ENCODE measurements around the gene AFG1L. TPM values are rescaled to one million over a fixed set of nuclear protein-coding genes. Genes with fewer than 3 reads are reported as not detected.

Gene AFG1L
- total and polyA plus RNA-seq, 3 experiments from 2014 or later: 4.4 to 5.3 (median 4.4) TPM

- no peaks in the 10 kb centered on the region for H3K4me1 Mint-ChIP-seq
- H3K4me1 ChIP-seq (ENCODE audit: insufficient read depth, low read length): no peaks in the 10 kb centered on the region
- H3K9me3 Mint-ChIP-seq: peaks cover 0 to 3% (median under 1%) of the 10 kb centered on the region in 5 donors
- H3K4me3 Mint-ChIP-seq: no peak overlapping the region
- peaks cover 19 to 32% (median 20%) of the 10 kb centered on the region in 3 donors for H3K36me3 Mint-ChIP-seq
- H3K27ac ChIP-seq (ENCODE audit: low read depth, low read length): no peak overlapping the region
- H3K4me3 ChIP-seq (ENCODE audit: low read length): no peak overlapping the region
- POLR2A ChIA-PET: no interaction called here
- CTCF ChIA-PET: no interaction called here
- no peaks in the 10 kb centered on the region for H3K9me3 ChIP-seq (ENCODE audit: low read length)
- no peak overlapping the region for H3K27ac Mint-ChIP-seq
- H3K36me3 ChIP-seq (ENCODE audit: insufficient read depth, low read length): no peaks in the 10 kb centered on the region
- H3K27me3 ChIP-seq (ENCODE audit: insufficient read depth, low read length, poor library complexity, severe bottlenecking): no peaks in the 10 kb centered on the region
- no peak for DNase-seq
- no peaks in the 10 kb centered on the region for H3K27me3 Mint-ChIP-seq
Measured at GRCh38 chr6:108476847-108477430, 182.1 kb downstream of the AFG1L start.

GRCh38 chr6:108482559-108482958 lies 187.7 kb downstream of the AFG1L start:
- ChIA-PET POLR2A (no interaction called here), CTCF (interaction anchor here (1.2 kb wide), 1 partner anchor 29 kb away, joined by 3 read pairs; no protein-coding TSS in a partner anchor)
- H3K4me1 Mint-ChIP-seq: no peaks in the 10 kb centered on the region
- H3K9me3 Mint-ChIP-seq: peaks cover 3 to 8% (median 6%) of the 10 kb centered on the region in 5 donors
- Histone ChIP-seq H3K36me3 (ENCODE audit: insufficient read depth, low read length) (no peaks in the 10 kb centered on the region), H3K27ac (ENCODE audit: low read depth, low read length) (no peak overlapping the region), H3K4me1 (ENCODE audit: insufficient read depth, low read length) (no peaks in the 10 kb centered on the region), H3K27me3 (ENCODE audit: insufficient read depth, low read length, poor library complexity, severe bottlenecking) (no peaks in the 10 kb centered on the region), H3K9me3 (ENCODE audit: low read length) (no peaks in the 10 kb centered on the region), H3K4me3 (ENCODE audit: low read length) (no peak overlapping the region)
- DNase-seq: no peak
- H3K27me3 Mint-ChIP-seq: no peaks in the 10 kb centered on the region
- H3K4me3 Mint-ChIP-seq: no peak overlapping the region
- no peak overlapping the region for H3K27ac Mint-ChIP-seq
- H3K36me3 Mint-ChIP-seq: peaks cover 18 to 42% (median 20%) of the 10 kb centered on the region in 3 donors

DNA sequence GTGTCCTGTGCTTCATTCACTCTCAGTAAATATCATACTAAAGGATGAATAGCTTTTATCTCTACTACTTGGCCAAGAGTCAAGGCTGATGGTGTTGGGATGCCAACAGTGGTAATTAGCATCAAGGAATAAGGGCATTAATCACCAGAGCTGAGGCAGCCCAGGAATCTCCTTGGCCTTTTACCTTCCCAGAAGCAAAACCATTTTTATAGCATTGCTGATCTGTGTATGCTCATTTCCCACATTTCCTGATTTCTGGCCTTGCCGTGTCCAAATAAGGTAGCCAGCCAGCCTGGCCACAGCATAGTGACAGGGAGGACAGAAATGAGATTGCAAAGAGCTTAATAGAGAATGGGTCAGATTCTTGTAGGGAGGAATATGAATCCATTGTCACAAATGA lies 189.2 kb downstream of the AFG1L start:
- H3K36me3 ChIP-seq (ENCODE audit: insufficient read depth, low read length): no peaks in the 10 kb centered on the region
- Mint-ChIP-seq H3K4me1 (no peaks in the 10 kb centered on the region), H3K4me3 (no peak overlapping the region), H3K27me3 (no peaks in the 10 kb centered on the region), H3K27ac (no peak overlapping the region), H3K9me3 (peaks cover 3 to 8% (median 6%) of the 10 kb centered on the region in 5 donors), H3K36me3 (peaks cover 15 to 37% (median 16%) of the 10 kb centered on the region in 3 donors)
- H3K9me3 ChIP-seq (ENCODE audit: low read length): no peaks in the 10 kb centered on the region
- no peak overlapping the region for H3K4me3 ChIP-seq (ENCODE audit: low read length)
- ChIA-PET POLR2A (no interaction called here), CTCF (no interaction called here)
- no peak overlapping the region for H3K27ac ChIP-seq (ENCODE audit: low read depth, low read length)
- no peaks in the 10 kb centered on the region for H3K4me1 ChIP-seq (ENCODE audit: insufficient read depth, low read length)
- no peaks in the 10 kb centered on the region for H3K27me3 ChIP-seq (ENCODE audit: insufficient read depth, low read length, poor library complexity, severe bottlenecking)
- DNase-seq: no peak

DNA sequence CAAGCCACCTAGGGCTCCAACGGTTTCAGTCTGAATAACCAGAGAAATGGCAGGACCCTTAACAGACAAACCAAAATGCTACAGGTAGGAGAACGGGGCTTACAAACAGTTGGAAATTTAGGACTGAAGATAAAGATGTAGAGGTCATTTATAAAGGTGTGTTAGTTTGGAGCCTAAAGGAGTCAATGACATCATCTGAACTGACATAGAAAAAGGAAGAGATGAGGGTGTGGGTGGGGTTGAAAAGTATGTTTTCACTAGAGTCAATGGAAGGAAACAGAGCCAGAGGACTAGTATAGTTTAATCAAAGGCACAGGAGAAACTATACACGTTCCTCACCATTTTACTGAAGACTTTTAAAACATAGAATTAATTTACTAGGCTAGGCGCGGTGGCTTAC lies 194.8 kb downstream of the AFG1L start:
- no peaks in the 10 kb centered on the region for H3K9me3 ChIP-seq (ENCODE audit: low read length)
- POLR2A ChIA-PET: no interaction called here
- H3K27ac ChIP-seq (ENCODE audit: low read depth, low read length): no peak overlapping the region
- H3K36me3 Mint-ChIP-seq: peaks cover 0 to 2% (median 0%) of the 10 kb centered on the region in 3 donors
- no peaks in the 10 kb centered on the region for H3K9me3 Mint-ChIP-seq
- no peaks in the 10 kb centered on the region for H3K4me1 ChIP-seq (ENCODE audit: insufficient read depth, low read length)
- no peaks in the 10 kb centered on the region for H3K27me3 ChIP-seq (ENCODE audit: insufficient read depth, low read length, poor library complexity, severe bottlenecking)
- H3K27ac Mint-ChIP-seq: no peak overlapping the region
- H3K27me3 Mint-ChIP-seq: no peaks in the 10 kb centered on the region
- CTCF ChIA-PET: no interaction called here
- no peak overlapping the region for H3K4me3 Mint-ChIP-seq
- H3K36me3 ChIP-seq (ENCODE audit: insufficient read depth, low read length): no peaks in the 10 kb centered on the region
- DNase-seq: no peak
- H3K4me1 Mint-ChIP-seq: no peaks in the 10 kb centered on the region
- no peak overlapping the region for H3K4me3 ChIP-seq (ENCODE audit: low read length)

- CTCF ChIA-PET: interaction anchor here (0.6 to 1.9 kb wide), 5 partner anchors 11 to 775 kb away, joined by 3 to 5 read pairs (median 5); no protein-coding TSS in a partner anchor
- H3K27me3 ChIP-seq (ENCODE audit: insufficient read depth, low read length, poor library complexity, severe bottlenecking): no peaks in the 10 kb centered on the region
- H3K4me1 ChIP-seq (ENCODE audit: insufficient read depth, low read length): no peaks in the 10 kb centered on the region
- Mint-ChIP-seq H3K4me3 (no peak overlapping the region), H3K27ac (no peak overlapping the region), H3K9me3 (no peaks in the 10 kb centered on the region), H3K4me1 (no peaks in the 10 kb centered on the region), H3K36me3 (peaks cover 0 to 5% (median 0%) of the 10 kb centered on the region in 3 donors), H3K27me3 (no peaks in the 10 kb centered on the region)
- H3K27ac ChIP-seq (ENCODE audit: low read depth, low read length): no peak overlapping the region
- POLR2A ChIA-PET: no interaction called here
- no peaks in the 10 kb centered on the region for H3K36me3 ChIP-seq (ENCODE audit: insufficient read depth, low read length)
- H3K4me3 ChIP-seq (ENCODE audit: low read length): no peak overlapping the region
- no peaks in the 10 kb centered on the region for H3K9me3 ChIP-seq (ENCODE audit: low read length)
- peak in 1 of 5 donors; percentile 17 for DNase-seq
Measured at GRCh38 chr6:108492131-108492766, 197.4 kb downstream of the AFG1L start.

- H3K36me3 ChIP-seq (ENCODE audit: insufficient read depth, low read length): no peaks in the 10 kb centered on the region
- no peak overlapping the region for H3K4me3 ChIP-seq (ENCODE audit: low read length)
- H3K4me1 ChIP-seq (ENCODE audit: insufficient read depth, low read length): no peaks in the 10 kb centered on the region
- DNase-seq: no peak
- no peaks in the 10 kb centered on the region for H3K4me1 Mint-ChIP-seq
- H3K4me3 Mint-ChIP-seq: no peak overlapping the region
- H3K36me3 Mint-ChIP-seq: peaks cover 0 to 2% (median 0%) of the 10 kb centered on the region in 3 donors
- H3K9me3 ChIP-seq (ENCODE audit: low read length): no peaks in the 10 kb centered on the region
- ChIA-PET CTCF (no interaction called here), POLR2A (no interaction called here)
- H3K27ac ChIP-seq (ENCODE audit: low read depth, low read length): no peak overlapping the region
- H3K27me3 ChIP-seq (ENCODE audit: insufficient read depth, low read length, poor library complexity, severe bottlenecking): no peaks in the 10 kb centered on the region
- no peaks in the 10 kb centered on the region for H3K9me3 Mint-ChIP-seq
- H3K27me3 Mint-ChIP-seq: no peaks in the 10 kb centered on the region
- H3K27ac Mint-ChIP-seq: no peak overlapping the region
Measured at GRCh38 chr6:108494434-108494833, 199.6 kb downstream of the AFG1L start.

DNA sequence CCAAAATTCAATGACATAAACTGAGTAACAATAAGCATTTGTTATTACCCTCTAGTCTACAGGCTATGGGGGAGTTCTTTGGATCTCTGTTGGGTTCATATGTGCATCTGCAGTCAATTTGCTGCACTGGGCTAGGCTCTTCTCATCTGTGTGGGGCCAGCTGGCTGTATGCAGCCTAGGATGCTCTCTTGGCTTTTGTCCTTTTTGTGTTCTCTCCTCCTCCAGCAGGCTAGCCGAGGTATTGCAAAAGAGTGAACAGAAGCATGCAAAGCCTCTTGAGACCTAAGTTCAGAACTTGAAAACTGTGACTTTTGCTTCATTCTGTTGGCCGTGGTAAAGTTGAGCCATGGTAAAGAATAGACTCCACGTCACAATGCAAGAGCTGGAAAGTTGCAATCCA lies 203.0 kb downstream of the AFG1L start:
- Mint-ChIP-seq H3K4me3 (no peak overlapping the region), H3K9me3 (no peaks in the 10 kb centered on the region), H3K4me1 (no peaks in the 10 kb centered on the region), H3K27ac (peak overlapping the region in 1 of 8 donors; percentile 47), H3K36me3 (peaks cover 6 to 16% (median 6%) of the 10 kb centered on the region in 3 donors), H3K27me3 (no peaks in the 10 kb centered on the region)
- ChIA-PET CTCF (no interaction called here), POLR2A (no interaction called here)
- no peak overlapping the region for H3K27ac ChIP-seq (ENCODE audit: low read depth, low read length)
- no peak for DNase-seq
- no peaks in the 10 kb centered on the region for H3K9me3 ChIP-seq (ENCODE audit: low read length)
- no peak overlapping the region for H3K4me3 ChIP-seq (ENCODE audit: low read length)
- H3K36me3 ChIP-seq (ENCODE audit: insufficient read depth, low read length): no peaks in the 10 kb centered on the region
- H3K4me1 ChIP-seq (ENCODE audit: insufficient read depth, low read length): no peaks in the 10 kb centered on the region
- H3K27me3 ChIP-seq (ENCODE audit: insufficient read depth, low read length, poor library complexity, severe bottlenecking): no peaks in the 10 kb centered on the region

- H3K36me3 Mint-ChIP-seq: peaks cover 9 to 40% (median 14%) of the 10 kb centered on the region in 3 donors
- H3K9me3 Mint-ChIP-seq: no peaks in the 10 kb centered on the region
Measured at GRCh38 chr6:108501559-108501958, 206.7 kb downstream of the AFG1L start.

More at GRCh38 chr6:108501559-108501958, 206.7 kb downstream of the AFG1L start:
- ChIA-PET POLR2A (no interaction called here), CTCF (no interaction called here)
- Histone ChIP-seq H3K9me3 (ENCODE audit: low read length) (no peaks in the 10 kb centered on the region), H3K36me3 (ENCODE audit: insufficient read depth, low read length) (no peaks in the 10 kb centered on the region), H3K27ac (ENCODE audit: low read depth, low read length) (no peak overlapping the region), H3K27me3 (ENCODE audit: insufficient read depth, low read length, poor library complexity, severe bottlenecking) (no peaks in the 10 kb centered on the region), H3K4me1 (ENCODE audit: insufficient read depth, low read length) (no peaks in the 10 kb centered on the region), H3K4me3 (ENCODE audit: low read length) (no peak overlapping the region)
- Mint-ChIP-seq H3K4me1 (no peaks in the 10 kb centered on the region), H3K27me3 (no peaks in the 10 kb centered on the region), H3K27ac (no peak overlapping the region), H3K4me3 (no peak overlapping the region)
- DNase-seq: no peak
